ENCODE results near the gene SULT1A2. TPM values are rescaled to one million over a fixed set of nuclear protein-coding genes. Genes with fewer than 3 reads are reported as not detected.
A peak's percentile ranks its signal among the peaks of the same experiment; 100 is the strongest.
"Not testable (repeated sequence)": the region's sequence is repeated elsewhere in the genome, so short reads cannot be mapped to it uniquely, and the experiment has no call there.

SULT1A2 gene
- total RNA-seq, 1 donor from 2014 or later = not detected

- DNase-seq (ENCODE audit: low read depth) = no peak
Measured at GRCh38 chr16:28561557-28562187, 35.2 kb downstream of the SULT1A2 start.

- no peak for DNase-seq (ENCODE audit: low read depth)
Measured at GRCh38 chr16:28558456-28558855, 38.4 kb downstream of the SULT1A2 start.

DNA sequence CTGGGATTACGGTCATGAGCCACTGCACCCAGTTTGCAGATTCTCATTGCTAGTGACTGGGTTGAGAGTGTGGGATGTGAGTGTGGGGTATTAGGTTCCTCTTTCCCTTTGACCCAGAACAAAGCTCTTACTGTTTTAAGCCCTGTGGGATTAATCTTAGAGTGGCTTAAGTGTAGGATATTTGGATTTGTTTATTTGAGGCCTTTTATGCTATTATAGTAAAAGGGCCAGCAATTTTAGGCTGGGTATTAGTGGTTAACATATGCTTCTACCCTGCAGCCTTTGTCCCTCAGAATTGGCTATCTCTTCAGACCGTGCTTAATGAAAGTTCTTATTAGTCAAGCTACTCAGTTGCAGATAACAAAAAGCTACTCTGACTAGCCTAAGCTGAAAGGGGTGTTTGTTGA lies 39.9 kb downstream of the SULT1A2 start:
- no peak for DNase-seq (ENCODE audit: low read depth)

DNA sequence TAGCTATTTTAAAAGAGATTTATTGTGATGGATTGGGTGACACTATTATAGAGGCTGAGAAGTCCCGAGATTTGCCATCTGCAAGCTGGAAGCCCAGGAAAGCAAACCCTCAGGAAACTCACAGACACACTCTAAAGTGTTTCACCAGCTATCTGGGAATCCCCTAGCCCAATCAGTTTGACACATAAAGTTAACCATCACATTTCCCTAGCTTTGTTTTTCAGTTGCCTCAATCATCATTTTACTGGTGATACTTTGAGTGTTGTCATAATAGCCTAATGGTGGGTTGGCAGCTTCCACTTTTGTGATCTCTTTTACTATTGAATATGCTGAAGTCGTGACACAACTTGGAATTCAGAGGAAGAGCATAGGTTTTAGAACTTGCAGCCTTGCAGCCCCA lies 41.3 kb downstream of the SULT1A2 start:
- DNase-seq (ENCODE audit: low read depth) = no peak

DNA sequence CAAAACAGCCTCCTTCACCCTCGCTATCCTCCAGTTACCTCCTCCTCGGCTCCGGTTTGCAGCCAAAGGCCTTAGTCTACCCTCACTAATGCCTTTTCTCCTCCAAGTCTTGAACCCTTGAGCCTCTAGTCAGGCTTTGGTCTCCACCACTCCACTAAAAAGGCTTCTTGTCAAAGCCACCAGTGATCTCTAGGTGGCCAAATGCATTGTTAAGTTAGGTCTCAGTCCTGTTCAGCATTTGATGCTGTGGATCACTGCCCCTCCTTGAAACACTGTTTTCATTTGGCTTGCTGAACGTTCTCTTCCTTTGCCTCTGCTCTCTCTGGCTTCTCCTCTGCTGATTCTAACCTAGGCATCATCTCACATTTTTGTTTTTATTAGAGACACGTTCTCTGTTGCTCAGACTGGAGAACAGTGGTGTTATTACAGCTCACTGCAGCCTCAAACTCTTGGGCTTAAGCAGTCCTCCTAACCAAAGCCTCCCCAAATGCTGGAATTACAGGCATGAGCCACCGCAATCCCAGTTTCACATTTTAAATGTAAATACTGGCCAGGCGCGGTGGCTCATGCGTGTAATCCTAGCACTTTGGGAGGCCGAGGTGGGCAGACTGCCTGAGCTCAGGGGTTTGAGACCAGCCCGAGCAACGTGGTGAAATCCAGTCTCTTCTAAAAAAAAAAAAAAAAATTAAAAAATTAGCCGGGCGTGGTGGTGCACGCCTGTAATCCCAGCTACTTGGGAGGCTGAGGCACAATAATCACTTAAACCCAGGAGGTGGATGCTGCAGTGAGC lies 42.0 kb downstream of the SULT1A2 start:
- DNase-seq (ENCODE audit: low read depth) = no peak

- DNase-seq (ENCODE audit: low read depth) = peak; percentile 94
Measured at GRCh38 chr16:28553776-28554633, 42.8 kb downstream of the SULT1A2 start, which contains the start of gene SGF29. TSS of gene SGF29 (plus strand) at chr16:28553920. CDS start at chr16:28581070, 27,150 bp downstream.

GRCh38 chr16:28549301-28549899 lies 47.5 kb downstream of the SULT1A2 start:
- DNase-seq (ENCODE audit: low read depth) = no peak

- no peak for DNase-seq (ENCODE audit: low read depth)
Measured at GRCh38 chr16:28548306-28548802, 48.5 kb downstream of the SULT1A2 start.

DNA sequence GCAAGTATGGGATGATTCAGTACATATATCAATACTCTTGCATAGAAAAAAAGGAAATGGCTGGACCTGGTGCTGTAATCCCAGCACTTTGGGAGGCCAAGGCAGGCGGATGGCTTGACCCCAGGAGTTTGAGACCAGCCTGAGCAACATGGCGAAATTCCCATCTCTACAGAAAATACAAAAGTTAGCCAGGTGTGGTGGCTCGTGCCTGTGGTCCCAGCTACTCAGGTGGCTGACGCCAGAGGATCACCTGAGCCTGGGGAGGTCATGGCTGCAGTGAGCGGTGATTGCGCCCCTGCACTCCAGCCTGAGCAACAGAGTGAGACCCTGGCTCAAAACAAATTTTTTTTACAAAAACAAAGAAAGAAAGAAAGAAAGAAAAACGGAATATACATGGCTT lies 50.2 kb downstream of the SULT1A2 start:
- DNase-seq (ENCODE audit: low read depth) = no peak

DNA sequence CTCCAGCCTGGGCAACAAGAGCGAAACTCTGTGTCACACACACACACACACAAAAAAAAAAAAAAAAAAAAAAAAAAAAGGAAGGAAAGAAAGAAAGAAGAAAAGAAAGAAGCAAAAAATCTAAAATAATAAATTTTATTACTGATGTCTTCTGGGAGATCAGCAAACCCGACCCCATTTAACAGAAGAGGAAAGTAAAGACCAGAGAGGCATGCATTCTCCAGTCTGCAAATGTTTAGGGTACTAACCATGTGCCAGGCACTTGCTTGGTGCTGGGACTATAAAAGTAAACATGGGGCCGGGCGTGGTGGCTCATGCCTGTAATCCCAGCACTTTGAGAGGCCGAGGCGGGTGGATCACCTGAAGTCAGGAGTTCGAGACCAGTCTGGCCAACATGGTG lies 50.9 kb downstream of the SULT1A2 start:
- DNase-seq (ENCODE audit: low read depth) = not testable (repeated sequence)

DNA sequence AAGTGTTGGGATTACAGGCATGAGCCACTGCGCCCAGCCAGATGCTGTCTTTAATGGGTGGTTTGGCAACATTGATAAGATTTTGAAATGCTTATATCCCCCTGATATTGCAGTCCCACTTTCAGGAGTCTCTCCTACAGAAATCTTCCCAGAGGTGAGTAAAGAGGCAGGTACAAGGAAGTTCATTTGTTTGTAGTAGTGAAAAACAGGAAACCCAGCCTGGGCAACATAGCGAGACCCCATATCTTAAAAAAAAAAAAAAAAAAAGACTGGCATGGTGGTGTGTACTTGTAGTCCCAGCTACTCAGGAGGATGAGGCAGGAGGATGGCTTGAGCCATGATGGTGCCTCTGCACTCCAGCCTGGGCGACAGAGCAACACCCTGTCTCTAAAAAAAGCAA lies 51.9 kb downstream of the SULT1A2 start:
- DNase-seq (ENCODE audit: low read depth) = no peak

DNA sequence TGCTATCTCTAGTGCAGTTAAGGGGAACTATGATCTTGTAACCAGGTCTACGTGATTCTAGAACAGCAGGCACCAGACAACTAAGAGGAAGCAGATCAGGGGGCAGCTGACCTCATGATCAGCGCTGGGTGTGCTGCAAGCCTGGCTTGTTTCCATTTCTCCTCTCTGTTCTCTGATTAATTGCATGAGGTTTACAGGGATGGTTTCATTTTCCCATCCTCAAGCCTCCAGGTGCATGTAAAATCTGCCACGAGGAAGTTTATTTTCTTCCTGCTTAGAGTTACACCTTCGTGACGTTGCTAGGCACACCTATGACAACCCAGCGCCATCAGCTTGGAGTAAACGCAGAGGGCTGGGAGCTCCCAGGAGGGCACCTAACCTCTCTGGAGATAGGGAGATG lies 53.8 kb downstream of the SULT1A2 start:
- no peak for DNase-seq (ENCODE audit: low read depth)

DNA sequence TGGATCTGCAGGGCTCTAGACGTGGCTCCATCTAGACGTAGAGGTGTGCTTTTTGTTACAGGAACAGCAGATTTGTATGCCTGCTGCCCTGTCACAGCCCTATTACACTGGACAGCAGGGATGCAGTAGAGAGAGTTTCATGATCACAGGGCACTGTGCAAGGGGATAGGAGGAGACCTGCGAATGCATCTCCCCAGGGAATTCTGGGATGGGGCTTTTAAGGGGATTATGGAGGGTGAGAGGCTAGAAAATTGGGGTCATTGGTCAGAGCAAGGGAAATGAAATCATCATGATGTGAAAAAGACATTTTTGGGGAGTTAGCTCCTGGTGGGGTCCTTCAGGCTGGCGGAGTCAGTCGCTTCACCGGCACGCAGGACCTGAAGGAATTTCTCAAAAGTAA lies 54.2 kb downstream of the SULT1A2 start:
- no peak for DNase-seq (ENCODE audit: low read depth)

Other genes with a start within 250 kb of the SULT1A2 start
- gene NPIPB6, start 233.5 kb downstream of the SULT1A2 start, total RNA-seq = 0.56 and 1.1 TPM in 2 replicates
- 51.5 and 63.7 TPM in 2 replicates for gene EIF3CL, start 193.2 kb downstream of the SULT1A2 start, total RNA-seq
- gene NPIPB7, start 124.7 kb downstream of the SULT1A2 start, total RNA-seq = not detected in 2 replicates
- 12.4 and 18.3 TPM in 2 replicates for gene CLN3, start 105.0 kb downstream of the SULT1A2 start, total RNA-seq
- gene APOBR, start 102.4 kb downstream of the SULT1A2 start, total RNA-seq = not detected in 2 replicates
- gene IL27, start 90.2 kb downstream of the SULT1A2 start, total RNA-seq = not detected in 2 replicates
- gene NUPR1, start 58.1 kb downstream of the SULT1A2 start, total RNA-seq = 5.9 and 16.0 TPM in 2 replicates
- gene SGF29, start 43.1 kb downstream of the SULT1A2 start, total RNA-seq = 12.5 and 17.4 TPM in 2 replicates
- gene SULT1A1, start 13.0 kb upstream of the SULT1A2 start, total RNA-seq = 3.4 and 3.5 TPM in 2 replicates
- not detected in 2 replicates for gene NPIPB8, start 41.0 kb upstream of the SULT1A2 start, total RNA-seq
- gene EIF3C, start 114.4 kb upstream of the SULT1A2 start, total RNA-seq = 96.7 and 103 TPM in 2 replicates
- 0.68 and 1.1 TPM in 2 replicates for gene NPIPB9, start 154.7 kb upstream of the SULT1A2 start, total RNA-seq
- gene ATXN2L, start 225.9 kb upstream of the SULT1A2 start, total RNA-seq = 55.4 and 70.0 TPM in 2 replicates
- 144 and 154 TPM in 2 replicates for gene TUFM, start 249.3 kb upstream of the SULT1A2 start, total RNA-seq

Measured in myocyte (in vitro differentiated cells).